ENCODE data around the gene ABCG1. TPM values are rescaled to one million over a fixed set of nuclear protein-coding genes. Genes with fewer than 3 reads are reported as not detected.

The ABCG1 gene
- total and polyA plus RNA-seq, 2 experiments from 2014 or later: 1.3 to 4.4 TPM

DNA sequence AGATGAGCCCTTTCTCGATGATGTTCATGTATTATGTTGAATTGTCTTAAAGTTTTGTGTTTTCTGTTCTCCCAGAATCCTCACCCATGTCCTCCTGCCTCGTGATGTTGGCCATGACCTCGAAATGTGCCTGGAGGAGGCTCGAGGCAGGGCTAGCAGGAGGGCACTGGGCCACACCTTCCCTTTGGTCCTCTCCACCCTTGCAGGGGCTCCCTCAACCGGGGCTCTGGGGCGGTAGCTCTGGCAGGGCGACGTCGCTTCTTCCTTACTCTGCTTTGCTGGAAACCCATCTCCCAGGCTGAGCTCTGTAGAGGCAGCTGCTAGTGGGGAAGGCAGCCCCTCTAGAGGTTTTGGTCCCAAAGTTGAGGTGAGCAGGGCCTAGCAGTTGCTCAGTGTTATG is 82.0 kb downstream of the ABCG1 start:
- Mint-ChIP-seq H3K9me3 (no peaks in the 10 kb centered on the region), H3K36me3 (ENCODE audit: low read depth) (no peaks in the 10 kb centered on the region), H3K27ac (no peak overlapping the region), H3K4me3 (no peak overlapping the region), H3K27me3 (ENCODE audit: insufficient read depth, low read depth, poor library complexity) (peaks cover 13% of the 10 kb centered on the region), H3K4me1 (peaks cover 9% of the 10 kb centered on the region; the same call in 2 of the 3 replicates)
- TF ChIP-seq EZH2phosphoT487 (IDR thresholded peaks at IDR 0.05; ENCODE audit: unreplicated experiment): no peak
- TF ChIP-seq, protein P1, sequence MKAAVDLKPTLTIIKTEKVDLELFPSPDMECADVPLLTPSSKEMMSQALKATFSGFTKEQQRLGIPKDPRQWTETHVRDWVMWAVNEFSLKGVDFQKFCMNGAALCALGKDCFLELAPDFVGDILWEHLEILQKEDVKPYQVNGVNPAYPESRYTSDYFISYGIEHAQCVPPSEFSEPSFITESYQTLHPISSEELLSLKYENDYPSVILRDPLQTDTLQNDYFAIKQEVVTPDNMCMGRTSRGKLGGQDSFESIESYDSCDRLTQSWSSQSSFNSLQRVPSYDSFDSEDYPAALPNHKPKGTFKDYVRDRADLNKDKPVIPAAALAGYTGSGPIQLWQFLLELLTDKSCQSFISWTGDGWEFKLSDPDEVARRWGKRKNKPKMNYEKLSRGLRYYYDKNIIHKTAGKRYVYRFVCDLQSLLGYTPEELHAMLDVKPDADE (IDR thresholded peaks at IDR 0.05): no peak
- Histone ChIP-seq H4K20me1 (replicated peaks; ENCODE audit: insufficient read depth) (no peaks in the 10 kb centered on the region), H3K36me3 (ENCODE audit: insufficient read depth) (no peaks in the 10 kb centered on the region), H3K79me2 (replicated peaks; ENCODE audit: insufficient read depth) (no peaks in the 10 kb centered on the region), H3K27ac (ENCODE audit: low read depth) (no peak overlapping the region), H3F3A (replicated peaks; ENCODE audit: low read depth) (no peaks in the 10 kb centered on the region), H3K4me1 (ENCODE audit: insufficient read depth) (no peaks in the 10 kb centered on the region), H2AFZ (no peak overlapping the region), H3K27me3 (ENCODE audit: insufficient read depth) (no peaks in the 10 kb centered on the region), H3K4me2 (no peak overlapping the region), H3K4me3 (no peak overlapping the region), H3K9me2 (ENCODE audit: insufficient read depth) (no peaks in the 10 kb centered on the region)
- ATAC-seq: no peak
- no peak for DNase-seq (ENCODE audit: low spot score)

GRCh38 chr21:42301371-42302075 is 82.6 kb downstream of the ABCG1 start:
- Histone ChIP-seq H2AFZ (no peak overlapping the region), H3K27ac (ENCODE audit: low read depth) (no peak overlapping the region), H3K4me1 (ENCODE audit: insufficient read depth) (no peaks in the 10 kb centered on the region), H3K36me3 (ENCODE audit: insufficient read depth) (no peaks in the 10 kb centered on the region), H3K4me2 (no peak overlapping the region), H4K20me1 (replicated peaks; ENCODE audit: insufficient read depth) (no peaks in the 10 kb centered on the region), H3F3A (replicated peaks; ENCODE audit: low read depth) (no peaks in the 10 kb centered on the region), H3K4me3 (no peak overlapping the region), H3K9me2 (ENCODE audit: insufficient read depth) (no peaks in the 10 kb centered on the region), H3K27me3 (ENCODE audit: insufficient read depth) (no peaks in the 10 kb centered on the region), H3K79me2 (replicated peaks; ENCODE audit: insufficient read depth) (no peaks in the 10 kb centered on the region)
- no peak for ATAC-seq
- Mint-ChIP-seq H3K4me1 (peaks cover 9% of the 10 kb centered on the region; the same call in 2 of the 3 replicates), H3K4me3 (no peak overlapping the region), H3K27ac (no peak overlapping the region), H3K9me3 (no peaks in the 10 kb centered on the region), H3K36me3 (ENCODE audit: low read depth) (no peaks in the 10 kb centered on the region), H3K27me3 (ENCODE audit: insufficient read depth, low read depth, poor library complexity) (peaks cover 12% of the 10 kb centered on the region)
- no peak for DNase-seq (ENCODE audit: low spot score)
- TF ChIP-seq JUNB (IDR thresholded peaks at IDR 0.05; ENCODE audit: unreplicated experiment) (no peak), POLR2AphosphoS5 (IDR thresholded peaks at IDR 0.05; ENCODE audit: low read depth) (no peak), CREB1 (CRISPR knock-in tag; IDR thresholded peaks at IDR 0.05; ENCODE audit: low read depth) (no peak), EZH2phosphoT487 (IDR thresholded peaks at IDR 0.05; ENCODE audit: unreplicated experiment) (no peak), REST (IDR thresholded peaks at IDR 0.05; ENCODE audit: unreplicated experiment) (no peak)
- TF ChIP-seq, protein P1 (IDR thresholded peaks at IDR 0.05): no peak
- TF ChIP-seq, protein P2, sequence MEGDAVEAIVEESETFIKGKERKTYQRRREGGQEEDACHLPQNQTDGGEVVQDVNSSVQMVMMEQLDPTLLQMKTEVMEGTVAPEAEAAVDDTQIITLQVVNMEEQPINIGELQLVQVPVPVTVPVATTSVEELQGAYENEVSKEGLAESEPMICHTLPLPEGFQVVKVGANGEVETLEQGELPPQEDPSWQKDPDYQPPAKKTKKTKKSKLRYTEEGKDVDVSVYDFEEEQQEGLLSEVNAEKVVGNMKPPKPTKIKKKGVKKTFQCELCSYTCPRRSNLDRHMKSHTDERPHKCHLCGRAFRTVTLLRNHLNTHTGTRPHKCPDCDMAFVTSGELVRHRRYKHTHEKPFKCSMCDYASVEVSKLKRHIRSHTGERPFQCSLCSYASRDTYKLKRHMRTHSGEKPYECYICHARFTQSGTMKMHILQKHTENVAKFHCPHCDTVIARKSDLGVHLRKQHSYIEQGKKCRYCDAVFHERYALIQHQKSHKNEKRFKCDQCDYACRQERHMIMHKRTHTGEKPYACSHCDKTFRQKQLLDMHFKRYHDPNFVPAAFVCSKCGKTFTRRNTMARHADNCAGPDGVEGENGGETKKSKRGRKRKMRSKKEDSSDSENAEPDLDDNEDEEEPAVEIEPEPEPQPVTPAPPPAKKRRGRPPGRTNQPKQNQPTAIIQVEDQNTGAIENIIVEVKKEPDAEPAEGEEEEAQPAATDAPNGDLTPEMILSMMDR (conservative IDR thresholded peaks at IDR 0.05; ENCODE audit: low read depth in 2 of 2): no peak

Data from GM23338 (cell line).